Erythroblast (primary cell): ENCODE data around the gene KTI12.
"Not testable (repeated sequence)": the region's sequence is repeated elsewhere in the genome, so short reads cannot be mapped to it uniquely, and the experiment has no call there.

Experiments used
- DNase-seq, 2 experiments: peaks; one replicate each; lab custom pipeline; 2025; lab: John Stamatoyannopoulos, UW
- GATA1 ChIP-seq: IDR thresholded peaks from 2 replicates; pipeline ENCODE4 v1.6.1; 2011; ENCODE audit warnings: low read depth, mild to moderate bottlenecking, control low read depth, low read length, moderate library complexity
- POLR2A ChIP-seq: IDR thresholded peaks from 2 replicates; pipeline ENCODE4 v1.6.1; 2011; ENCODE audit warnings: mild to moderate bottlenecking, low read length

Gene KTI12

GRCh38 chr1:52055066-52055865 is 21.7 kb upstream of the KTI12 start, which contains the start of gene TXNDC12:
TSS of gene TXNDC12 (minus strand) at chr1:52055191. CDS start at chr1:52055096, 95 bp downstream.
- DNase-seq = peak; percentile 63 to 85
- TF ChIP-seq GATA1 (no peak), POLR2A (peak; percentile 69)

DNA sequence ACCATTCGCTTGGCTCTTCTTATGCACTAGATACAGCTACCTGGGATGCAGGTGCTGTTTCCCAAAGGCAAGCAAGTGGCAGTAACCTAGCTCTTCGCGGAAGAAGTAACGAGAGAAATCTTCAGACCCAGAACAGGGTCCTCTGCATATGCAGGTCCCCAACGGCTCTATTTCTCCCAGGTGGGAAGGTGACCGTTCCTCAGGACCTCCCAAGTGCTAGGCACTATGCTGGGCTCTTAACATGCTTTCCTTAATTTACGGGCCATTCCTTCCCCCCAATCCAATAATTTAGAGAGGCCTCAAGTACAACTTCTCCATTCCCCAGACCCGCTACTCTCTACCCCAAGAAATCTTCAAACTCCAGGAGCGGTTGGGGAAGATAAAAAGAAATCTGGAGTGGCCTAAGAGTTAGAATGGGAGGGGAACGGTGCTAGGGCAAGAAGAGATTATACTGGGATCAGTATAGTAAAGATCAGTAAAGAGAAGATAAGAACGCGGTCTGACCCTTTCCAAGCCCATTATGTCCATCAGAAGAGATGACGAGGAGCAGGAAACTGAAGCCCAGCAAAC is 21.0 kb upstream of the KTI12 start:
- DNase-seq = peak in 1 of 2 experiments; percentile 39

DNA sequence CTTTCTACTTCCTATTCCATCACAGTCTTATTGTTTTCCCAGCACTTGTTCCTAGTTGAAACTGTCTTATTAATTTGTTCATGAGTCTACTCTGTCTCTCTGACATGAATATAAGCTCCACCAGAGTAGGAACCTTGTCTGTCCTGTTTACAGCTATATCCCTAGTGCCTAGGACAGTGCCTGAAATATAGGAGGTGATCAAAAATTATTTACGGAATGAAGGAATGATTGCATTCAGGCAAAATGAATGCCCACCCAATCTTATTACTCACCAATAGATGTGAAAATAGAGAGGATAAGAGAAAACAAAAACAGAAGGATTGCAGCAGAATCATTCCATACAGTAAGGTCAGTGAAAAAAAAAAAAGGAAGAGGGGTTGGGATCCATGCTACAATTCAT is 20.3 kb upstream of the KTI12 start:
- no peak for TF ChIP-seq GATA1
- TF ChIP-seq POLR2A = no peak
- DNase-seq = no peak

More for the DNA sequence above, 21.0 kb upstream of the KTI12 start:
- TF ChIP-seq GATA1 = no peak
- no peak for TF ChIP-seq POLR2A

- DNase-seq = not testable (repeated sequence)
Observed at GRCh38 chr1:52049337-52049736, 15.7 kb upstream of the KTI12 start.

DNA sequence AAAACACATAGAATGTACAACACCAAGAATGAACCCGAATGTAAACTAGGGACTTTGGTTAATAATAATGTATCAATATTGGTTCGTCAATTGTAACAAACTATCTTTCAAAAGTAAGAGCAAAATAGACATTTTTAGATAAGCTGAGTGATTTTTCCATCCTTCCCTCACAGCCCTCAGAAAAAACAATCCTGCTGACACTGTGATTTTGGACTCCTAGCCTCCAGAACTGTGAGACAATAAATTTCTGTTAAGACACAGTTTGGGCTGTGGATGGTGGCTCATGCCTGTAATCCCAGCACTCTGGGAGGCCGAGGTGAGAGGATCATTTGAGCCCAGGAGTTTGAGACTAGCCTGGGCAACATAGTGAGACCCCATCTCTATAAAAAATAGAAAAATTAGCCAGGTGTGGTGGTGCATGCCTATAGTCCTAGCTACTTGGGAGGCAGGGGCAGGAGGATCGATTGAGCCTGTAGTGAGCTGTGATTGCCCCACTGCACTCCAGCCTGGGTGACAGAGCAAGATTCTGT is 12.1 kb upstream of the KTI12 start:
- DNase-seq = not testable (repeated sequence)

GRCh38 chr1:52045236-52045635 is 11.6 kb upstream of the KTI12 start:
- DNase-seq = no peak
- TF ChIP-seq GATA1 = no peak
- no peak for TF ChIP-seq POLR2A

DNA sequence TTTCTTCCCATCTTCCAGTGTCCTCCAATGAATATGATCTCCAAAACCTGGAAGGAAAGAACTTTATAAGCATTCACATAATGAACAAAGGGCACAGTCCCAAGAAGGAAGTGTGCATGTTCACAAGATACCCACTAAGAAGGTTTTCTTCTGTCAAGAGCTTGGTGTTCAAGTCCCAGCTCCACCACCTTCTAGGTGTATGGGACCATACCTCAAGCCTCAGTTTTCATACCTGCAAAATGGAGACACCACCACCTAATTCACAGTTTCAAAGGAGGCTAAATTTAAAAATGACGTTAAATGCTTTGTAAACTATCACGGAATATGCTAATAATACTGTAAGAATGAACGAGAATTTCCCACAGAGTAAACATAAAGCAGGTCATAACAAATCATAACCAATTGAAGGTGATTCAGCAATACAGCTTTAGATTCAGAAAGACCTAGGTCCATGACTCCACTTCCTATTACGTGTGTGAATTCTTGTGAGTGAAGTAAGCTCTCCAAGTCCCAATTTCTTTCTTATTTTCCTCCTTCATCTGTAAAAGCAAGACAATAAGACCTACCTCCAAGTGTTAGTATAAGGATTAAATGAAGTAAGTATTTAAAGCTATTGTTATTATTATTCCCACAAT is 8.1 kb upstream of the KTI12 start:
- no peak for TF ChIP-seq POLR2A
- TF ChIP-seq GATA1 = no peak
- DNase-seq = no peak

DNA sequence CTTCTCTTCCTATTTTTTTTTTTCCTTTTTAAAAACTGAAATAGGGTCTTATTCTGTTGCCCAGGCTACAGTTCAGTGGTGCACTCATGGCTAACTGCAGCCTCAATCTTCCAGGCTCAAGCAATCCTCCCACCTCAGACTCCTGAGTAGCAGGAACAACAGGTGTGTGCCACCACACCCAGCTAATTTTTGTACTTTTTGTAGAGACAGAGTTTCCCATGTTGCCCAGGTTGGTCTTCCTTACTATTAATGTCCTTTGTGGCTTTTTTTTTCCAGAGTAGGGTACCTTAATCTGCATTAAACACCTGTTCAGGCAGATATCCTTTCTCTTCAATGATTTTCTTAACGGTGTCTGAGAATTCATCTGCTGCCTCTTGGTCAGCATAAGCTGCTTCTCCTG is 4.3 kb upstream of the KTI12 start:
- DNase-seq = no peak
- TF ChIP-seq GATA1 = no peak
- TF ChIP-seq POLR2A = no peak

- no peak for TF ChIP-seq GATA1
- TF ChIP-seq POLR2A = no peak
- no peak for DNase-seq
Observed at GRCh38 chr1:52037402-52037814, 3.8 kb upstream of the KTI12 start.

GRCh38 chr1:52034050-52034384 is 407 bp upstream of the KTI12 start:
- DNase-seq = no peak
- TF ChIP-seq GATA1 (no peak), POLR2A (no peak)

- DNase-seq = peak; percentile 51 to 59
- TF ChIP-seq GATA1 (no peak), POLR2A (no peak)
Observed at GRCh38 chr1:52032785-52033131, 852 bp downstream of the KTI12 start.

DNA sequence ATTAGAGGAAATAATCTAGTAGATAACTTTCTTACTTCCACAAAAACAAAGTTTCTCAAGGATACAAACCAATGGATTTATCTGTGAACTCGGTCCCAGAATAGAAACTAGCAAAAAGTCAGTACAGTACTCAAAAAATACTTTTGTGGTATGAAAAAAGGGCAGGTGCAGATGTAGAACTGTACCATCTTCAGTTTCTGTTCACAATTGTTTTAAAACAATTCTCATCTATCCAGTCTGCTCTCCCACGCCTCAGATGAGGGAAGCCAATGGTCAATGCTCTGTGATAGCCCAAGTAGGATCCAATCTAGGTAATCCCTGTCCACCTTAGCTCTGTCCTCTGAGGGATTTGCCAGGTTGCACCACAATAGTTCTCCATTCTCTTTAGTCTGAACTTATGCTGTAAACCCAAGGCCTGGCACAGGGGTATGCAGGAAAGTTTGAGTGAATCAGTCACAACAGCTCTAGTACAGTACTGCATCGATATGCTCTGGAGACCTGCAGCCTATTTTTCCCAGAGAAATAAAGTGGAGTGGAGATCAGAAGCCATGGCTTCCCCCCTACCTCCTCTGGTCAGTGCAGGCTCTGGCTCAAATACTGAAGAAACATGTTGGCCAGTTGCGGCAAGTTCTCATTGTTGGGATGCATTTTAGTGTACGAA is 1.4 kb downstream of the KTI12 start:
- peak in 1 of 2 experiments; percentile 26 for DNase-seq
- TF ChIP-seq POLR2A = no peak

- DNase-seq = not testable (repeated sequence)
Observed at GRCh38 chr1:52028839-52029238, 4.8 kb downstream of the KTI12 start.

DNA sequence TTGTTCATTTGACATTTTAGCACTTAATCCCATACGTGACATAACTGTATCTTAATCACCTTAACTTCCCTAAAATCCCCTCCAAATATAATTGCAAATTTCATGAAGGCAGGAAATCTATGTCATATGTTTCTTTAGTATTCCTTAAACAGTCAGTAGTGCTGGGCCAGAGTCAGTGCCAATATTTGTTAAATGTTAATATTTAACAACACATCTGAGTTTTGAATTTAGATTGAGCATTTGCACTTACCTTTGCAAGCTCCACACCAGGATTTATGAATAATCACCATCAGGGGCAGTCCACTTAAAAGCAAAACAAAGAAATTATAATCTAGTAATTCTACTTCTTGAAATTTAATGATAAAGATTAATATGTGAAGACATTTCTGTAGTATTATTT is 5.3 kb downstream of the KTI12 start:
- no peak for DNase-seq
- TF ChIP-seq GATA1 (no peak), POLR2A (no peak)

DNA sequence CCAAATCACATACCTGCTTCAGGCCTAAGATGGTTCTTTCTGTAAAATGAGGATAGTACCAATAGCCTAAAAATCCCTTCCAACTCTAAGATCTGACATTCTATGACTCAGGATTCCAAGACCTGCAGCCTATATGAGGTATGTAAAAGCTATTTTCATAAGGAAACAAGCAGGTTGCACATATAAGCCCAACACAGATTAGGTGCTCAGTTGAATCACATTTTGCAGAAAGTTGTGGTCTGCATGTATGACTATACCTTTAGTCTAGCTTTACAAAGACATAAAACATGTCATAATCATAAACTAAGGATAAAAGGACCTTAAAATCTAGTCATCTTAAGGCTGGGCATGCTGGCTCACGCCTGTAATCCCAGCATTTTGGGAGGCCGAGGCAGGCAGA is 7.3 kb downstream of the KTI12 start:
- no peak for DNase-seq
- TF ChIP-seq GATA1 = no peak
- TF ChIP-seq POLR2A = no peak
